IMR-90 (cell line): ENCODE results near the gene CSTF2T. TPM values are rescaled to one million over a fixed set of nuclear protein-coding genes. Genes with fewer than 3 reads are reported as not detected.
A peak's percentile ranks its signal among the peaks of the same experiment; 100 is the strongest.

ENCODE experiments used
- ATAC-seq: fragments of 200-7000 bp; cut with Tn5 transposase; 2 replicates; pipeline ENCODE4 v1.9.1; 2020; ENCODE audit warnings: low read depth, mild to moderate bottlenecking, moderate library complexity
- BruUV-seq: library from RNA; stranded (reverse); fragments of 400-500 nt; replicated peaks from 2 replicates; lab custom pipeline; 2021; lab: Mats Ljungman, UMichigan
- CTCF ChIA-PET: fragments of 300-600 bp; formaldehyde crosslinking; extraction: SDS; loops from one replicate; lab custom pipeline; 2021; ENCODE audit warnings: antibody characterized with exemption; lab: Yijun Ruan, JAX
- POLR2A ChIA-PET: fragments of 300-600 bp; sonication (Branson Sonifier 250); formaldehyde crosslinking; loops from one replicate; lab custom pipeline; 2022; ENCODE audit warnings: antibody characterized with exemption; ENCODE audit not compliant: unreplicated experiment; lab: Charles Lee
- DNase-seq: peaks from one replicate; pipeline ENCODE4 v3.0.0; 2013
- H2AFZ ChIP-seq: replicated peaks from 2 replicates; pipeline ENCODE3; 2013; ENCODE audit warnings: low read length, mild to moderate bottlenecking; ENCODE audit not compliant: poor library complexity
- H2AK5ac ChIP-seq: 2 replicates; pipeline ENCODE4 v1.6.1; 2013; ENCODE audit warnings: low read depth, low read length, inconsistent platforms
- H2AK9ac ChIP-seq: replicated peaks from 2 replicates; pipeline ENCODE3; 2013; ENCODE audit warnings: mild to moderate bottlenecking, low read depth, low read length, moderate library complexity; ENCODE audit not compliant: poor library complexity
- H2BK120ac ChIP-seq: 2 replicates; pipeline ENCODE4 v1.6.1; 2013; ENCODE audit warnings: low read depth, low read length, inconsistent platforms
- H2BK15ac ChIP-seq: 3 replicates; pipeline ENCODE4 v1.6.1; 2013; ENCODE audit warnings: low read depth, low read length, inconsistent platforms
- H2BK20ac ChIP-seq: 2 replicates; pipeline ENCODE4 v1.6.1; 2013; ENCODE audit warnings: low read depth, mild to moderate bottlenecking, inconsistent platforms, low read length, moderate library complexity
- H2BK5ac ChIP-seq: 2 replicates; pipeline ENCODE4 v1.6.1; 2013; ENCODE audit warnings: mild to moderate bottlenecking, low read depth, low read length, inconsistent platforms; ENCODE audit not compliant: poor library complexity, severe bottlenecking
- H3K14ac ChIP-seq: replicated peaks from 2 replicates; pipeline ENCODE4 v1.6.1; 2013; ENCODE audit warnings: low read depth, low read length, inconsistent platforms
- H3K18ac ChIP-seq: 2 replicates; pipeline ENCODE4 v1.6.1; 2013; ENCODE audit warnings: low read depth, low read length, control low read depth
- H3K23ac ChIP-seq: 2 replicates; pipeline ENCODE4 v1.6.1; 2013; ENCODE audit warnings: low read depth, low read length, inconsistent platforms
- H3K27ac ChIP-seq: 2 replicates; pipeline ENCODE4 v1.5.1; 2013; ENCODE audit warnings: mild to moderate bottlenecking, control low read depth, low read length; ENCODE audit not compliant: insufficient read depth
- H3K27me3 ChIP-seq: 2 replicates; pipeline ENCODE4 v1.6.1; 2013; ENCODE audit warnings: low read length; ENCODE audit not compliant: control insufficient read depth, insufficient read depth
- H3K36me3 ChIP-seq: 2 replicates; pipeline ENCODE4 v1.6.1; 2013; ENCODE audit warnings: low read length, mixed read lengths; ENCODE audit not compliant: control insufficient read depth, insufficient read depth
- H3K4ac ChIP-seq: 2 replicates; pipeline ENCODE4 v1.6.1; 2013; ENCODE audit warnings: low read depth, low read length, inconsistent platforms
- H3K4me1 ChIP-seq: 2 replicates; pipeline ENCODE4 v1.6.1; 2013; ENCODE audit warnings: low read length, mixed read lengths; ENCODE audit not compliant: control insufficient read depth, insufficient read depth
- H3K4me2 ChIP-seq: 2 replicates; pipeline ENCODE4 v1.6.1; 2013; ENCODE audit warnings: low read depth, mild to moderate bottlenecking, control low read depth, low read length, moderate library complexity
- H3K4me3 ChIP-seq: 2 replicates; pipeline ENCODE4 v1.5.1; 2013; ENCODE audit warnings: low read depth, mild to moderate bottlenecking, control low read depth, low read length, moderate library complexity; ENCODE audit not compliant: insufficient read depth
- H3K56ac ChIP-seq: 2 replicates; pipeline ENCODE4 v1.6.1; 2013; ENCODE audit warnings: low read length, inconsistent platforms; ENCODE audit not compliant: insufficient read depth; ENCODE audit errors: extremely low read depth
- H3K79me1 ChIP-seq, 2 experiments: 2 replicates each; pipeline ENCODE4 v1.6.1; 2013; ENCODE audit warnings: low read length in 2 of 2, inconsistent platforms in 1 of 2, low read depth in 1 of 2
- H3K9ac ChIP-seq: 2 replicates; pipeline ENCODE4 v1.6.1; 2013; ENCODE audit warnings: low read depth, low read length, control low read depth
- H3K9me1 ChIP-seq: 2 replicates; pipeline ENCODE4 v1.6.1; 2013; ENCODE audit warnings: low read length, inconsistent platforms; ENCODE audit not compliant: insufficient read depth
- H3K9me3 ChIP-seq: 2 replicates; pipeline ENCODE4 v1.6.1; 2013; ENCODE audit warnings: low read length; ENCODE audit not compliant: control insufficient read depth, insufficient read depth
- H4K20me1 ChIP-seq: 2 replicates; pipeline ENCODE4 v1.6.1; 2013; ENCODE audit warnings: low read length, inconsistent platforms; ENCODE audit not compliant: insufficient read depth
- H4K5ac ChIP-seq: 2 replicates; pipeline ENCODE4 v1.6.1; 2013; ENCODE audit warnings: mild to moderate bottlenecking, low read depth, low read length, control low read depth
- H4K8ac ChIP-seq, 2 experiments: 2 replicates each; pipeline ENCODE4 v1.6.1; 2013; ENCODE audit warnings: low read depth in 2 of 2, low read length in 2 of 2, control low read depth in 1 of 2, inconsistent platforms in 1 of 2
- H4K91ac ChIP-seq: 2 replicates; pipeline ENCODE4 v1.6.1; 2013; ENCODE audit warnings: low read depth, low read length, inconsistent platforms; ENCODE audit not compliant: insufficient read depth
- BHLHE40 ChIP-seq: fragments of 150-350 bp; IDR thresholded peaks from 2 replicates; pipeline ENCODE4 v1.6.1; 2016; ENCODE audit warnings: mild to moderate bottlenecking, low read depth, low read length
- CHD1 ChIP-seq: IDR thresholded peaks from 2 replicates; pipeline ENCODE4 v1.6.1; 2012; ENCODE audit warnings: low read depth, low read length, improper control_type of control experiment
- MAZ ChIP-seq: IDR thresholded peaks from 2 replicates; pipeline ENCODE4 v1.6.1; 2012; ENCODE audit warnings: low read depth, mild to moderate bottlenecking, low read length, improper control_type of control experiment, moderate library complexity, borderline replicate concordance
- MXI1 ChIP-seq: IDR thresholded peaks from 2 replicates; pipeline ENCODE4 v1.6.1; 2012; ENCODE audit warnings: low read depth, mild to moderate bottlenecking, low read length, moderate library complexity, borderline replicate concordance
- NFE2L2 ChIP-seq: fragments of 150-350 bp; IDR thresholded peaks from 2 replicates; pipeline ENCODE4 v1.6.1; 2016; ENCODE audit warnings: low read depth, mild to moderate bottlenecking, low read length
- RAD21 ChIP-seq: IDR thresholded peaks from 2 replicates; pipeline ENCODE4 v1.6.1; 2012; ENCODE audit warnings: low read length, improper control_type of control experiment
- WGBS, 2 experiments: methylation state at CpG; one replicate each; pipeline versions ENCODE4 v1.1.5 to v1.1.7; 2013; ENCODE audit warnings: missing lambda C conversion rate in 2 of 2; ENCODE audit not compliant: insufficient read length in 1 of 2; ENCODE audit errors: extremely low coverage in 2 of 2; 5-methylcytosine and 5-hydroxymethylcytosine counted together
- dilution Hi-C: fragments of 300-500 bp; cut with HindIII; formaldehyde crosslinking; loops from one replicate; pipeline ENCODE4 v1.14.3; 2018; ENCODE audit warnings: low sequenced_read_pairs; ENCODE audit not compliant: unreplicated experiment
- in situ Hi-C: fragments of 300-500 bp; cut with MboI; formaldehyde crosslinking; loops from 3 replicates; pipeline ENCODE4 v1.14.3; 2019; ENCODE audit warnings: low sequenced_read_pairs, inconsistent platforms, mixed read lengths
- intact Hi-C: fragments of 100-400 bp; cut with micrococcal nuclease; formaldehyde crosslinking; loops from 2 replicates; pipeline ENCODE4 v1.10.0; 2022
- polyA plus RNA-seq, 3 experiments: library from polyadenylated mRNA; depleted of rRNA; stranded (reverse); fragments of >200 nt; gene quantifications; 2 replicates each; pipeline ENCODE4 v1.2.3, GENCODE V29; 2012; ENCODE audit warnings: low replicate concordance in 1 of 3
- total RNA-seq: library from RNA; depleted of rRNA; stranded (reverse); fragments of >200 nt; gene quantifications from 2 replicates; pipeline ENCODE4 v1.2.3, GENCODE V29; 2012
- TF ChIP-seq, protein P1 (sequence below): conservative IDR thresholded peaks from 2 replicates; pipeline ENCODE4 v1.5.1; 2012; ENCODE audit warnings: mild to moderate bottlenecking, low read depth, low read length, improper control_type of control experiment

The CSTF2T gene
- total and polyA plus RNA-seq, 2 of the 4 experiments (the other 2 are of a cell fraction), result 7.2 to 18.6 TPM

- Histone ChIP-seq H3K18ac (no peak overlapping the region), H2BK5ac (no peak overlapping the region), H2AFZ (no peak overlapping the region), H3K27ac (no peak overlapping the region), H3K9me3 (no peaks in the 10 kb centered on the region), H3K56ac (no peak overlapping the region), H4K5ac (no peak overlapping the region), H2BK20ac (no peak overlapping the region), H3K9ac (no peak overlapping the region), H3K4ac (no peak overlapping the region), H2BK15ac (no peak overlapping the region), H4K91ac (no peak overlapping the region), H3K36me3 (no peaks in the 10 kb centered on the region), H2AK5ac (no peak overlapping the region), H3K4me3 (no peak overlapping the region), H4K8ac (no peak overlapping the region), H3K14ac (no peak overlapping the region), H2BK120ac (no peak overlapping the region), H3K9me1 (no peaks in the 10 kb centered on the region), H3K27me3 (no peaks in the 10 kb centered on the region), H3K4me1 (no peaks in the 10 kb centered on the region), H4K20me1 (no peaks in the 10 kb centered on the region), H3K79me1 (0 out of 4 replicates have a peak, but pooled peaks cover 0 to 3% of the 10 kb centered on the region in 2 experiments), H3K23ac (no peak overlapping the region), H3K4me2 (no peak overlapping the region), H2AK9ac (no peak overlapping the region)
- peak; percentile 84 for DNase-seq
- intact Hi-C loops (no loop called here), in situ Hi-C loops (no loop called here), dilution Hi-C loops (no loop called here)
- TF ChIP-seq MXI1 (no peak), BHLHE40 (no peak), MAZ (no peak), RAD21 (no peak), NFE2L2 (no peak), CHD1 (no peak)
- TF ChIP-seq, protein P1, sequence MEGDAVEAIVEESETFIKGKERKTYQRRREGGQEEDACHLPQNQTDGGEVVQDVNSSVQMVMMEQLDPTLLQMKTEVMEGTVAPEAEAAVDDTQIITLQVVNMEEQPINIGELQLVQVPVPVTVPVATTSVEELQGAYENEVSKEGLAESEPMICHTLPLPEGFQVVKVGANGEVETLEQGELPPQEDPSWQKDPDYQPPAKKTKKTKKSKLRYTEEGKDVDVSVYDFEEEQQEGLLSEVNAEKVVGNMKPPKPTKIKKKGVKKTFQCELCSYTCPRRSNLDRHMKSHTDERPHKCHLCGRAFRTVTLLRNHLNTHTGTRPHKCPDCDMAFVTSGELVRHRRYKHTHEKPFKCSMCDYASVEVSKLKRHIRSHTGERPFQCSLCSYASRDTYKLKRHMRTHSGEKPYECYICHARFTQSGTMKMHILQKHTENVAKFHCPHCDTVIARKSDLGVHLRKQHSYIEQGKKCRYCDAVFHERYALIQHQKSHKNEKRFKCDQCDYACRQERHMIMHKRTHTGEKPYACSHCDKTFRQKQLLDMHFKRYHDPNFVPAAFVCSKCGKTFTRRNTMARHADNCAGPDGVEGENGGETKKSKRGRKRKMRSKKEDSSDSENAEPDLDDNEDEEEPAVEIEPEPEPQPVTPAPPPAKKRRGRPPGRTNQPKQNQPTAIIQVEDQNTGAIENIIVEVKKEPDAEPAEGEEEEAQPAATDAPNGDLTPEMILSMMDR, result no peak
- BruUV-seq, result no TSS peak
- ATAC-seq, result peak; percentile 60
- no CpG with 5 or more reads among the region's 3 CpGs for WGBS, 2 experiments
- ChIA-PET CTCF (no interaction called here), POLR2A (interaction anchor here (0.7 kb wide), 1 partner anchor 622 kb away, joined by 3 read pairs; no protein-coding TSS in a partner anchor)
Observed at GRCh38 chr10:51706225-51706624, 6.8 kb upstream of the CSTF2T start.
